ENCODE results near the gene ELK3. TPM values are rescaled to one million over a fixed set of nuclear protein-coding genes. Genes with fewer than 3 reads are reported as not detected.
"Not testable (repeated sequence)": the region's sequence is repeated elsewhere in the genome, so short reads cannot be mapped to it uniquely, and the experiment has no call there.

Gene ELK3
- total RNA-seq, 3 donors from 2014 or later (not counting 1 experiment from before 2014, with no cell fraction given): 17.8 to 28.8 (median 20.9) TPM

DNA sequence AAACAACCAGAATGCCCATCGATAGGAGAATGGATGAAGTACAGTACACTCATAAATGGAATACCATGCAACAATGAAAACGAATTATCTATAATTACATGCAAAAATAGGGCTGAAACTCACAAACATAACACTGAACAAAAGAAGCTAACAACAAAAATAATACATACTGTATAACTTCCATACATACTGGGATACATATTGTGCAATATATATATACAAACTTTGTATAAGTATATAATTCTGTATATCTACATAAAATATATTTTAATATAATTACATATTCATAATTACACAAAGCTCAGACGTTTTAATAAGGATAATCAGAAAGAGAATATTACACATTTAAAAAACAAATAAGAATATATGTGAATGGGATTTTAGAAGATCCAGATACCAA is 115.9 kb downstream of the ELK3 start:
- Mint-ChIP-seq H3K27me3 (ENCODE audit: low read depth in 2 of 2) (no peaks in the 10 kb centered on the region), H3K9me3 (no peaks in the 10 kb centered on the region), H3K4me1 (peaks cover 23 to 33% of the 10 kb centered on the region in 2 donors), H3K36me3 (peaks cover 7% of the 10 kb centered on the region), H3K27ac (no peak overlapping the region), H3K4me3 (no peak overlapping the region)
- Histone ChIP-seq H3K27me3 (ENCODE audit: control insufficient read depth, insufficient read depth, low read length) (no peaks in the 10 kb centered on the region), H3K4me1 (ENCODE audit: control insufficient read depth, insufficient read depth, low read length) (peaks cover 6% of the 10 kb centered on the region), H3K4me3 (ENCODE audit: low read length) (no peak overlapping the region), H3K36me3 (ENCODE audit: control insufficient read depth, insufficient read depth, low read length) (peaks cover 38% of the 10 kb centered on the region), H3K9me3 (ENCODE audit: control insufficient read depth, insufficient read depth, low read length) (no peaks in the 10 kb centered on the region), H3K27ac (ENCODE audit: low read length) (no peak overlapping the region)
- intact Hi-C loops (cut with micrococcal nuclease): loop anchor here (5.0 kb wide), 1 partner anchor 42 kb away; no protein-coding TSS in a partner anchor
- no peak for DNase-seq
- no CpG with 5 or more reads among the region's 3 CpGs for WGBS (ENCODE audit: insufficient coverage)
- no peak for TF ChIP-seq CTCF (IDR thresholded peaks at IDR 0.05)
- no peak for ATAC-seq

- Histone ChIP-seq H3K4me1 (ENCODE audit: control insufficient read depth, insufficient read depth, low read length) (no peaks in the 10 kb centered on the region), H3K9me3 (ENCODE audit: control insufficient read depth, insufficient read depth, low read length) (no peaks in the 10 kb centered on the region), H3K27ac (ENCODE audit: low read length) (no peak overlapping the region), H3K36me3 (ENCODE audit: control insufficient read depth, insufficient read depth, low read length) (peaks cover 34% of the 10 kb centered on the region), H3K27me3 (ENCODE audit: control insufficient read depth, insufficient read depth, low read length) (no peaks in the 10 kb centered on the region), H3K4me3 (ENCODE audit: low read length) (no peak overlapping the region)
- no CpG with 5 or more reads among the region's 1 CpG for WGBS (ENCODE audit: insufficient coverage)
- Mint-ChIP-seq H3K27me3 (ENCODE audit: low read depth in 2 of 2) (no peaks in the 10 kb centered on the region), H3K4me3 (no peak overlapping the region), H3K36me3 (peaks cover 7% of the 10 kb centered on the region), H3K9me3 (no peaks in the 10 kb centered on the region), H3K27ac (no peak overlapping the region), H3K4me1 (peaks cover 23 to 30% of the 10 kb centered on the region in 2 donors)
- DNase-seq: no peak
- no peak for ATAC-seq
- intact Hi-C loops (cut with micrococcal nuclease): loop anchor here (5.0 kb wide), 1 partner anchor 41 kb away; no protein-coding TSS in a partner anchor
- no peak for TF ChIP-seq CTCF (IDR thresholded peaks at IDR 0.05)
Measured at GRCh38 chr12:96311191-96311590, 117.0 kb downstream of the ELK3 start.

DNA sequence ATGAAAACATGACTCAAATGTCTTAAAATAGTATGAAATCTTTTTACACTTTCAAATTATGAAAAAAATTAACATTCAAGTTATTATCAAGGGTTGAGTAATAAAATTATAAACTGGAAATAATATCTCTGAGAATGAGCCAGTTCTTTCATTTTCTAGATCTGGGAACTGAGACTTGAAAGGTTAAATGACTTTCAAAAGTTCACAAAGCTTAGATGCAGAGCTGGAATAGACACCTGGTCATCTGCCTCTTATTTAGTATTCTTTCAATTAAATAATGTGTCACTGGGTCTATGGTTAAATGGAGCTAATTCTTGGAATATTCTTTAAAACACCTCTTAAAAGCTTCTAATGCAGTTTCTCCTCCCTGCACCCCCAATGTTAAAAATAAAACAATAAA is 119.4 kb downstream of the ELK3 start:
- no peak for DNase-seq
- H3K27ac Mint-ChIP-seq: peak overlapping the region in 1 of 2 donors; percentile 22
- Histone ChIP-seq H3K4me3 (ENCODE audit: low read length) (no peak overlapping the region), H3K27ac (ENCODE audit: low read length) (no peak overlapping the region), H3K9me3 (ENCODE audit: control insufficient read depth, insufficient read depth, low read length) (no peaks in the 10 kb centered on the region), H3K36me3 (ENCODE audit: control insufficient read depth, insufficient read depth, low read length) (peaks cover 32% of the 10 kb centered on the region), H3K27me3 (ENCODE audit: control insufficient read depth, insufficient read depth, low read length) (no peaks in the 10 kb centered on the region), H3K4me1 (ENCODE audit: control insufficient read depth, insufficient read depth, low read length) (no peaks in the 10 kb centered on the region)
- TF ChIP-seq CTCF (IDR thresholded peaks at IDR 0.05): no peak
- peaks cover 2 to 3% of the 10 kb centered on the region in 2 donors for H3K9me3 Mint-ChIP-seq
- H3K27me3 Mint-ChIP-seq (ENCODE audit: low read depth in 2 of 2): no peaks in the 10 kb centered on the region
- ATAC-seq: no peak
- intact Hi-C loops (cut with micrococcal nuclease): loop anchor here (5.0 kb wide), 1 partner anchor 39 kb away; no protein-coding TSS in a partner anchor
- H3K4me3 Mint-ChIP-seq: no peak overlapping the region
- H3K4me1 Mint-ChIP-seq: peaks cover 22 to 24% of the 10 kb centered on the region in 2 donors
- H3K36me3 Mint-ChIP-seq: peaks cover 7% of the 10 kb centered on the region

DNA sequence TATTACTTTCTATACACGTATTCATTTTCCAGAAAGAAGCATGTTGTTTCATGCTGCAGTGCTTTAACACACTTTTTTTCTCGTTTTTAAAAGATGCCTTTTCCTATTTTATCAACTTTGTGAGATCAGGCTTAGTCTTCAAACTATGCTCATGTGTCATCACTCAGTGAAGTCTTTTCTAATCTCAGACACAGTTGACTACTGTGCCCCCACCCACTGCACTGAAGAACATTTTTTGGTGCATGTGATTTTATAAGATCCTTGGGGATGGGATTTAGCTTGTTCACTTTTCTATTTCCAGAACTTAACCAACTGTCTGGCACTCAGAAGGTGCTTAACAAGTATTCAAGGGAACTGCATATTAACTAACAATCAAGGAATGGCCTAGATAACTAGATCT is 120.5 kb downstream of the ELK3 start:
- Histone ChIP-seq H3K27me3 (ENCODE audit: control insufficient read depth, insufficient read depth, low read length) (no peaks in the 10 kb centered on the region), H3K9me3 (ENCODE audit: control insufficient read depth, insufficient read depth, low read length) (no peaks in the 10 kb centered on the region), H3K4me1 (ENCODE audit: control insufficient read depth, insufficient read depth, low read length) (no peaks in the 10 kb centered on the region), H3K36me3 (ENCODE audit: control insufficient read depth, insufficient read depth, low read length) (peaks cover 27% of the 10 kb centered on the region), H3K4me3 (ENCODE audit: low read length) (no peak overlapping the region), H3K27ac (ENCODE audit: low read length) (no peak overlapping the region)
- WGBS (ENCODE audit: insufficient coverage): 83% methylated on average over 2 of the region's 2 CpGs
- TF ChIP-seq CTCF (IDR thresholded peaks at IDR 0.05): no peak
- intact Hi-C loops (cut with micrococcal nuclease): loop anchor here (5.0 kb wide), 1 partner anchor 38 kb away; no protein-coding TSS in a partner anchor
- Mint-ChIP-seq H3K36me3 (no peaks in the 10 kb centered on the region), H3K9me3 (peaks cover 2 to 3% of the 10 kb centered on the region in 2 donors), H3K27ac (peak overlapping the region; percentile 22 to 79), H3K4me3 (no peak overlapping the region), H3K4me1 (peaks cover 15 to 17% of the 10 kb centered on the region in 2 donors), H3K27me3 (ENCODE audit: low read depth in 2 of 2) (no peaks in the 10 kb centered on the region)
- DNase-seq: no peak
- peak in 2 of 3 donors; percentile 25 to 30 for ATAC-seq

- peak in 2 of 3 donors; percentile 42 to 50 for ATAC-seq
- H3K9me3 Mint-ChIP-seq; H3K27me3 Mint-ChIP-seq (ENCODE audit: low read depth in 2 of 2); H3K36me3 Mint-ChIP-seq; H3K4me1 ChIP-seq (ENCODE audit: control insufficient read depth, insufficient read depth, low read length); H3K9me3 ChIP-seq (ENCODE audit: control insufficient read depth, insufficient read depth, low read length); H3K4me3 ChIP-seq (ENCODE audit: low read length); intact Hi-C loops (cut with micrococcal nuclease); H3K27me3 ChIP-seq (ENCODE audit: control insufficient read depth, insufficient read depth, low read length): not testable (repeated sequence)
- Histone ChIP-seq H3K27ac (ENCODE audit: low read length) (peak overlapping the region; percentile 65), H3K36me3 (ENCODE audit: control insufficient read depth, insufficient read depth, low read length) (peaks cover 17% of the 10 kb centered on the region)
- Mint-ChIP-seq H3K27ac (peak overlapping the region; percentile 82 to 86), H3K4me3 (peak overlapping the region; percentile 92), H3K4me1 (peaks cover 13 to 15% of the 10 kb centered on the region in 2 donors)
- DNase-seq: peak in 1 of 2 donors; percentile 39
- 45% methylated on average over 21 of the region's 33 CpGs for WGBS (ENCODE audit: insufficient coverage)
Measured at GRCh38 chr12:96315741-96316481, 121.7 kb downstream of the ELK3 start.

Data from natural killer cell (primary cell).